HG03342 (cell line): ENCODE measurements around the gene HOXB4.

Experiments used
- ATAC-seq: cut with Tn5 transposase; IDR thresholded peaks from one replicate; pipeline ENCODE4 v1.9.1; 2021; ENCODE audit warnings: mild to moderate bottlenecking, moderate library complexity; ENCODE audit not compliant: unreplicated experiment

Gene HOXB4

GRCh38 chr17:48615047-48615962 lies 37.2 kb upstream of the HOXB4 start, which contains the start of gene HOXB8:
TSS of gene HOXB8 (minus strand) at chr17:48615292. CDS start at chr17:48614704, 588 bp downstream.
- no peak for ATAC-seq

GRCh38 chr17:48613862-48614694 lies 35.9 kb upstream of the HOXB4 start:
- ATAC-seq, result no peak

GRCh38 chr17:48612854-48613691 lies 34.9 kb upstream of the HOXB4 start:
- no peak for ATAC-seq

GRCh38 chr17:48612456-48612853 lies 34.3 kb upstream of the HOXB4 start:
- no peak for ATAC-seq

GRCh38 chr17:48611681-48612455 lies 33.7 kb upstream of the HOXB4 start:
- ATAC-seq, result no peak

- ATAC-seq, result no peak
These were observed 33.1 kb upstream of the HOXB4 start for GRCh38 chr17:48611213-48611612.

- ATAC-seq, result no peak
These were observed 32.4 kb upstream of the HOXB4 start, which contains the start of gene HOXB7 for GRCh38 chr17:48610282-48611211. TSS of gene HOXB7 (minus strand) at chr17:48611017. CDS start at chr17:48610918, 99 bp downstream.

- no peak for ATAC-seq
These were observed 31.7 kb upstream of the HOXB4 start for GRCh38 chr17:48609759-48610281.

- ATAC-seq, result no peak
These were observed 30.9 kb upstream of the HOXB4 start for GRCh38 chr17:48609033-48609432.

GRCh38 chr17:48608494-48608834 lies 30.3 kb upstream of the HOXB4 start:
- no peak for ATAC-seq

GRCh38 chr17:48606892-48607614 lies 28.9 kb upstream of the HOXB4 start:
- ATAC-seq, result no peak

- ATAC-seq, result no peak
These were observed 28.1 kb upstream of the HOXB4 start for GRCh38 chr17:48605991-48606891.

- no peak for ATAC-seq
These were observed 27.3 kb upstream of the HOXB4 start for GRCh38 chr17:48605409-48605919.

- no peak for ATAC-seq
These were observed 26.7 kb upstream of the HOXB4 start, which contains the start of gene HOXB6 for GRCh38 chr17:48604770-48605329. TSS of gene HOXB6 (minus strand) at chr17:48604986. CDS start at chr17:48598150, 6,836 bp downstream.

- no peak for ATAC-seq
These were observed 26.0 kb upstream of the HOXB4 start for GRCh38 chr17:48603959-48604769.
